ENCODE results near the gene KLHDC1. TPM values are rescaled to one million over a fixed set of nuclear protein-coding genes. Genes with fewer than 3 reads are reported as not detected.
"Not testable (repeated sequence)": the region's sequence is repeated elsewhere in the genome, so short reads cannot be mapped to it uniquely, and the experiment has no call there.

The KLHDC1 gene
- total RNA-seq, 2 experiments from 2014 or later, result 0.25 TPM; not detected in 1

DNA sequence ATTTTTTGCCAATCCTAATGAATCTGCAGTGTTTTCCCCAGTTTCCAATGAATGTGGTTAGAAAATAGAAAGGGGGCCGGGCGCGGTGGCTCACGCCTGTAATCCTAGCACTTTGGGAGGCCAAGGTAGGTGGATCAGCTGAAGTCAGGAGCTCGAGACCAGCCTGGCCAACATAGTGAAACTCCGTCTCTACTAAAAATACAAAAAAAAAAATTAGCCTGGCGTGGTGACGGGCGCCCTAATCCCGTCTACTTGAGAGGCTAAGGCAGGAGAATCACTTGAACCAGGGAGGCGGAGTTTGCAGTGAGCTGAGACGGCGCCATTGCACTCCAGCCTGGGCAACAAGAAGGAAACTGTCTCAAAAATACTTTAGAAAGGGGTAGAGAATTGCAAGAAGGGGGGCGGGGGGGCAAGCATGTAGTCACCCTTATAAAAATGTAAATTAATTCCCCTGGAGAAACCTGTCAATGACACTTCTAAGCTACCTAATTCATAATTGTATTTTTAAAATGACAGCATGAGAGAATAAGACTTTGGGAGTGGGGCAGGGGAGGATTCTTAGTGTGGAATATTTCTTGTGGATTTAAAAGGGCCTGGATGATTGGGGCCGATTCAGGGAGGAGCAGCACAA lies 76.8 kb downstream of the KLHDC1 start:
- peaks cover 22% of the 10 kb centered on the region for H3K79me2 ChIP-seq (ENCODE audit: insufficient read depth, low read depth, low read length)
- BruUV-seq (replicated peaks), result no TSS peak
- peaks cover 22% of the 10 kb centered on the region for H3K36me3 ChIP-seq (ENCODE audit: insufficient read depth, low read length)
- CTCF ChIA-PET (ENCODE audit: unreplicated experiment), result interaction anchor here (1.3 kb wide), 1 partner anchor 207 kb away, joined by 3 read pairs; no protein-coding TSS in a partner anchor
- peaks cover 33% of the 10 kb centered on the region for H3K4me1 ChIP-seq (ENCODE audit: insufficient read depth, low read length, poor library complexity, severe bottlenecking)
- no peaks in the 10 kb centered on the region for H3K9me2 ChIP-seq (ENCODE audit: insufficient read depth, low read length)
- peak overlapping the region; percentile 59; the same call in 1 of the 2 replicates for H2AFZ ChIP-seq (ENCODE audit: low read length)
- intact Hi-C loops (cut with micrococcal nuclease; ENCODE audit: unreplicated experiment), result loop anchor here (2.0 to 10.0 kb wide), 5 partner anchors 81 to 763 kb away; partner anchors contain the start of genes LRR1, MAP4K5, POLE2 and VCPKMT
- peaks cover 7% of the 10 kb centered on the region; the same call in 1 of the 2 replicates for H4K20me1 ChIP-seq (ENCODE audit: insufficient read depth, low read length)
- POLR2A ChIA-PET, result interaction anchor here (0.6 to 2.9 kb wide), 16 partner anchors 12 to 1047 kb away, joined by 3 to 24 read pairs (median 3); partner anchors contain the start of genes NEMF and RPS29
- peak overlapping the region; percentile 94 for H3K4me2 ChIP-seq (ENCODE audit: low read length)
- no peak for DNase-seq (ENCODE audit: low spot score)
- peak overlapping the region; percentile 73 for H3K4me3 ChIP-seq (ENCODE audit: low read depth, low read length, poor library complexity, severe bottlenecking)
- no peak for TF ChIP-seq EZH2phosphoT487 (IDR thresholded peaks at IDR 0.05; ENCODE audit: borderline replicate concordance, low read depth, low read length)
- TF ChIP-seq, protein P1, sequence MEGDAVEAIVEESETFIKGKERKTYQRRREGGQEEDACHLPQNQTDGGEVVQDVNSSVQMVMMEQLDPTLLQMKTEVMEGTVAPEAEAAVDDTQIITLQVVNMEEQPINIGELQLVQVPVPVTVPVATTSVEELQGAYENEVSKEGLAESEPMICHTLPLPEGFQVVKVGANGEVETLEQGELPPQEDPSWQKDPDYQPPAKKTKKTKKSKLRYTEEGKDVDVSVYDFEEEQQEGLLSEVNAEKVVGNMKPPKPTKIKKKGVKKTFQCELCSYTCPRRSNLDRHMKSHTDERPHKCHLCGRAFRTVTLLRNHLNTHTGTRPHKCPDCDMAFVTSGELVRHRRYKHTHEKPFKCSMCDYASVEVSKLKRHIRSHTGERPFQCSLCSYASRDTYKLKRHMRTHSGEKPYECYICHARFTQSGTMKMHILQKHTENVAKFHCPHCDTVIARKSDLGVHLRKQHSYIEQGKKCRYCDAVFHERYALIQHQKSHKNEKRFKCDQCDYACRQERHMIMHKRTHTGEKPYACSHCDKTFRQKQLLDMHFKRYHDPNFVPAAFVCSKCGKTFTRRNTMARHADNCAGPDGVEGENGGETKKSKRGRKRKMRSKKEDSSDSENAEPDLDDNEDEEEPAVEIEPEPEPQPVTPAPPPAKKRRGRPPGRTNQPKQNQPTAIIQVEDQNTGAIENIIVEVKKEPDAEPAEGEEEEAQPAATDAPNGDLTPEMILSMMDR (conservative IDR thresholded peaks at IDR 0.05; ENCODE audit: low read length), result no peak
- peak overlapping the region; percentile 78 for H3K27ac ChIP-seq (ENCODE audit: low read depth, low read length, poor library complexity, severe bottlenecking)
- no peaks in the 10 kb centered on the region for H3K9me3 ChIP-seq (ENCODE audit: low read length)

DNA sequence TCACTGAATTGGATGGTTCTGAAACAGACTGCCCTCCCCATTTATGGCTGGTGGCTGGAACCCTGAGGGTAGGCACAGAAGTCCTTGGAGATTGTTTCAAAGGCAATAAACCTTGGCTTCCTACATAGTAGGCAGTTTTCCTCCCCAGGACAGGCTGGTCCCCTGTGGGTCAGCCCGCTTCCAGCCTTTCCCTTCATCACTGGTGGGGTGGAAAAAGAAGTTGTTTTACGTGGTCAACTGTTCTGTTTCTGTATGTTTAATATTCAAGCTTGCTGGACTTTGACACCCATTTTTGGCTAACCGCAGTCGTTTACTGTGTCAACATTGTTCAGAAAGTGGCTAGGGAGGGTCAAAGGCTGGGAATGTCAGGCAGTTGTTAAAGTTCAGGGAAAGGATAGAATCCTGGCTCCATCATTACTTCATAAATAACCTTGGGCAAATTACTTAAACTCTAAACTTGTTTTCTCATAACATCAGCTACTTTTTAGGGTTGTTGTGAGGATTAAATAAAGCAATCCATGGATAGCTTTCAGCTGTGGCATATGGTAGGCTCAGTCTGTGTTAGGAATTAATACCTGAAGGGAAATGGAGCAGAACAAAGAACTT lies 77.4 kb downstream of the KLHDC1 start:
- TF ChIP-seq, protein P1 (conservative IDR thresholded peaks at IDR 0.05; ENCODE audit: low read length), result no peak
- TF ChIP-seq EZH2phosphoT487 (IDR thresholded peaks at IDR 0.05; ENCODE audit: borderline replicate concordance, low read depth, low read length), result no peak
- no peak for DNase-seq (ENCODE audit: low spot score)
- no TSS peak for BruUV-seq (replicated peaks)
- no peaks in the 10 kb centered on the region for H3K9me3 ChIP-seq (ENCODE audit: low read length)
- H3K79me2 ChIP-seq (ENCODE audit: insufficient read depth, low read depth, low read length), result peaks cover 22% of the 10 kb centered on the region
- POLR2A ChIA-PET, result interaction anchor here (0.7 to 2.9 kb wide), 8 partner anchors 11 to 1046 kb away, joined by 3 to 24 read pairs (median 3); no protein-coding TSS in a partner anchor
- peaks cover 28% of the 10 kb centered on the region for H3K36me3 ChIP-seq (ENCODE audit: insufficient read depth, low read length)
- H2AFZ ChIP-seq (ENCODE audit: low read length), result no peak overlapping the region
- H4K20me1 ChIP-seq (ENCODE audit: insufficient read depth, low read length), result peaks cover 7% of the 10 kb centered on the region; the same call in 1 of the 2 replicates
- H3K4me2 ChIP-seq (ENCODE audit: low read length), result peak overlapping the region; percentile 94
- CTCF ChIA-PET (ENCODE audit: unreplicated experiment), result no interaction called here
- H3K4me1 ChIP-seq (ENCODE audit: insufficient read depth, low read length, poor library complexity, severe bottlenecking), result peaks cover 30% of the 10 kb centered on the region
- no peaks in the 10 kb centered on the region for H3K9me2 ChIP-seq (ENCODE audit: insufficient read depth, low read length)
- H3K4me3 ChIP-seq (ENCODE audit: low read depth, low read length, poor library complexity, severe bottlenecking), result peak overlapping the region; percentile 73
- no peak overlapping the region for H3K27ac ChIP-seq (ENCODE audit: low read depth, low read length, poor library complexity, severe bottlenecking)
- intact Hi-C loops (cut with micrococcal nuclease; ENCODE audit: unreplicated experiment), result no loop called here

DNA sequence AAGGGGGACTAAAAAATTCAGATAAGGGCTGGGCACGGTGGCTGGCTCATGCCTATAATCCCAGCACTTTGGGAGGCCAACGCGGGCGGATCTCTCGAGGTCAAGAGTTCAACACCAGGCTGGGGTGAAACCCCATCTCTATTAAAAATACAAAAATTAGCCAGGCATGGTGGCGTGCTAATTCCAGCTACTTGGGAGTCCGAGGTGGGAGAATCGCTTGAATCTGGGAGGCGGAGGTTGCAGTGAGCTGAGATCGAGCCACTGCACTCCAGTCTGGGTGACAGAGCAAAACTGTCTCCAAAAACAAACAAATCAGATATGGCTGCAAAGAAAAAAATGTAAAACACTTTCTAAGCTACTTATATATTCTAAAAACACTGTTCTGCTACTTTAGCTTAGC lies 78.8 kb downstream of the KLHDC1 start:
- H3K4me3 ChIP-seq (ENCODE audit: low read depth, low read length, poor library complexity, severe bottlenecking); H3K9me3 ChIP-seq (ENCODE audit: low read length); H2AFZ ChIP-seq (ENCODE audit: low read length); H3K27ac ChIP-seq (ENCODE audit: low read depth, low read length, poor library complexity, severe bottlenecking); CTCF ChIA-PET (ENCODE audit: unreplicated experiment); H3K9me2 ChIP-seq (ENCODE audit: insufficient read depth, low read length); BruUV-seq (replicated peaks); intact Hi-C loops (cut with micrococcal nuclease; ENCODE audit: unreplicated experiment); H3K4me2 ChIP-seq (ENCODE audit: low read length); H4K20me1 ChIP-seq (ENCODE audit: insufficient read depth, low read length); DNase-seq (ENCODE audit: low spot score): not testable (repeated sequence)
- Histone ChIP-seq H3K79me2 (ENCODE audit: insufficient read depth, low read depth, low read length) (peaks cover 22% of the 10 kb centered on the region), H3K36me3 (ENCODE audit: insufficient read depth, low read length) (peaks cover 39% of the 10 kb centered on the region), H3K4me1 (ENCODE audit: insufficient read depth, low read length, poor library complexity, severe bottlenecking) (peaks cover 30% of the 10 kb centered on the region)
- POLR2A ChIA-PET, result interaction anchor here (0.6 to 1.6 kb wide), 3 partner anchors 13 to 413 kb away, joined by 3 to 9 read pairs (median 5); no protein-coding TSS in a partner anchor
